ENCODE data around the gene LHX5. TPM values are rescaled to one million over a fixed set of nuclear protein-coding genes. Genes with fewer than 3 reads are reported as not detected.

LHX5 gene
- polyA plus RNA-seq, 3 donors, result not detected

DNA sequence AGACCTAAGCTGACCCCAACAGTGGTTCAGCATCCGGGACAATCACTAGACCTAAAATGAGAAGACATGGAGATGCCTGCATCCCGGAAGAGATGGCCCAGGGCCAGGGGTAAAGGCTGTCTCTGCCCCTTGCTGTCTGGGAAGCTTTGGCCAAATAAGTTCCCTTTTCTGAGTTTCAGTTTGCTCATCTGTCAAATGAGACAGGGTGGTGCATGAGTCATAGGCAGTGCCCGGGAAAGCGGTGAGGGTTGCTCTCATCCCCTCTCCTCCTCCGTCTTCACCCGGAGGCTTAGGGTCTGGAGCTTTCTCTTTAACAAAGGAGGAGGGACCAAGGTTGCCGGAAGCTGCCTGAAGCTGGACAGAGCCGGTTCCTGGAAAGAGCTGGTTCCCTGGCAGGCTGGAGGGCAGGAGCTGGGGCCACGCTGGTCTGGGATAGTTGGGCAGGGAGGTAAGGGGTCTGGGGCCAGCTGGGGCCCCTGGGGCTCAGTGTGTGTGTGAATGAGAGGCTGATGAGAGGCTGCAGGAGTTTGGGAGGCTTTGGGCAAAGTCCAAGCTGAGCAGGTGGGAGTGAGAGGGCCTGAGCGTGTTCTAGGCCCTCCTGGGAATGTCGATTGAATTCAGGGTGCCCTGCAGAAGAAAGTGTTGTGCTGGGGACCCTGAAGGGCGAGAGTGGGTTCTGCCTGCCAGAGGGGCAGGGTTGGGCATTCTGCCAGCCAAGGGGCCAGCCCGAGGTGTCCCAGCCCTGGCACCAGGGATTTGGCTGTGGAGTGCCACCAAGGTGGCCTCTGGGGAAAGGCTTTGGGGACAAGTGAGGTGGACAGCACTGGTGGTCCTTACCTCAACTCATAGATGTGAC, 49.4 kb downstream of the LHX5 start, which contains the start of gene SDSL:
TSS of gene SDSL (plus strand) at position 351 of the 856 bp plus-strand sequence. CDS start 5,603 bp downstream, outside the sequence.
- Mint-ChIP-seq H3K27ac (peak within 1 kb of the TSS; percentile 95 to 99 (median 98)), H3K4me1 (peaks cover 52% of the 10 kb centered on the region), H3K36me3 (peaks cover 0 to 3% of the 10 kb centered on the region in 2 donors), H3K9me3 (no peaks in the 10 kb centered on the region), H3K27me3 (ENCODE audit: low read depth in 3 of 3) (no peaks in the 10 kb centered on the region), H3K4me3 (peak within 1 kb of the TSS; percentile 92 to 98)
- WGBS (ENCODE audit: insufficient coverage), result 12% methylated on average over 7 of the region's 13 CpGs
- Histone ChIP-seq H3K4me3 (replicated peaks in 1 of 3; ENCODE audit: low read depth in 2 of 3, low read length in 3 of 3) (peak within 1 kb of the TSS; percentile 16 to 72 (median 41)), H3K9ac (ENCODE audit: insufficient read depth, low read length, poor library complexity, severe bottlenecking) (peak within 1 kb of the TSS; percentile 67), H3K9me3 (replicated peaks in 1 of 2; ENCODE audit: control insufficient read depth in 1 of 2, insufficient read depth in 1 of 2, low read length in 2 of 2) (no peaks in the 10 kb centered on the region), H3K36me3 (replicated peaks in 1 of 2; ENCODE audit: control insufficient read depth in 1 of 2, insufficient read depth in 2 of 2, low read length in 2 of 2) (no peaks in the 10 kb centered on the region), H3K27ac (ENCODE audit: low read depth in 1 of 2, low read length in 2 of 2) (peak within 1 kb of the TSS; percentile 83 to 88), H3K4me1 (ENCODE audit: control insufficient read depth in 1 of 2, insufficient read depth in 2 of 2, low read length in 2 of 2) (peaks cover 30 to 45% of the 10 kb centered on the region in 2 donors), H4K20me1 (ENCODE audit: insufficient read depth, low read length) (no peaks in the 10 kb centered on the region), H2AFZ (ENCODE audit: insufficient read depth, low read depth, low read length, poor library complexity, severe bottlenecking) (peak within 1 kb of the TSS; percentile 54), H3K79me2 (ENCODE audit: insufficient read depth, low read length) (no peaks in the 10 kb centered on the region), H3K27me3 (ENCODE audit: control insufficient read depth in 2 of 2, insufficient read depth in 2 of 2, low read length in 2 of 2) (no peaks in the 10 kb centered on the region), H3K4me2 (replicated peaks; ENCODE audit: extremely low read depth, low read length, poor library complexity, severe bottlenecking) (peak within 1 kb of the TSS; percentile 76)
- intact Hi-C loops (cut with micrococcal nuclease), result loop anchor here (10.0 kb wide), 1 partner anchor 217 kb away; no protein-coding TSS in a partner anchor
- TF ChIP-seq, protein P1, sequence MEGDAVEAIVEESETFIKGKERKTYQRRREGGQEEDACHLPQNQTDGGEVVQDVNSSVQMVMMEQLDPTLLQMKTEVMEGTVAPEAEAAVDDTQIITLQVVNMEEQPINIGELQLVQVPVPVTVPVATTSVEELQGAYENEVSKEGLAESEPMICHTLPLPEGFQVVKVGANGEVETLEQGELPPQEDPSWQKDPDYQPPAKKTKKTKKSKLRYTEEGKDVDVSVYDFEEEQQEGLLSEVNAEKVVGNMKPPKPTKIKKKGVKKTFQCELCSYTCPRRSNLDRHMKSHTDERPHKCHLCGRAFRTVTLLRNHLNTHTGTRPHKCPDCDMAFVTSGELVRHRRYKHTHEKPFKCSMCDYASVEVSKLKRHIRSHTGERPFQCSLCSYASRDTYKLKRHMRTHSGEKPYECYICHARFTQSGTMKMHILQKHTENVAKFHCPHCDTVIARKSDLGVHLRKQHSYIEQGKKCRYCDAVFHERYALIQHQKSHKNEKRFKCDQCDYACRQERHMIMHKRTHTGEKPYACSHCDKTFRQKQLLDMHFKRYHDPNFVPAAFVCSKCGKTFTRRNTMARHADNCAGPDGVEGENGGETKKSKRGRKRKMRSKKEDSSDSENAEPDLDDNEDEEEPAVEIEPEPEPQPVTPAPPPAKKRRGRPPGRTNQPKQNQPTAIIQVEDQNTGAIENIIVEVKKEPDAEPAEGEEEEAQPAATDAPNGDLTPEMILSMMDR (IDR thresholded peaks at IDR 0.05), result no peak
- DNase-seq, result peak; percentile 97 to 99 (median 98)

DNA sequence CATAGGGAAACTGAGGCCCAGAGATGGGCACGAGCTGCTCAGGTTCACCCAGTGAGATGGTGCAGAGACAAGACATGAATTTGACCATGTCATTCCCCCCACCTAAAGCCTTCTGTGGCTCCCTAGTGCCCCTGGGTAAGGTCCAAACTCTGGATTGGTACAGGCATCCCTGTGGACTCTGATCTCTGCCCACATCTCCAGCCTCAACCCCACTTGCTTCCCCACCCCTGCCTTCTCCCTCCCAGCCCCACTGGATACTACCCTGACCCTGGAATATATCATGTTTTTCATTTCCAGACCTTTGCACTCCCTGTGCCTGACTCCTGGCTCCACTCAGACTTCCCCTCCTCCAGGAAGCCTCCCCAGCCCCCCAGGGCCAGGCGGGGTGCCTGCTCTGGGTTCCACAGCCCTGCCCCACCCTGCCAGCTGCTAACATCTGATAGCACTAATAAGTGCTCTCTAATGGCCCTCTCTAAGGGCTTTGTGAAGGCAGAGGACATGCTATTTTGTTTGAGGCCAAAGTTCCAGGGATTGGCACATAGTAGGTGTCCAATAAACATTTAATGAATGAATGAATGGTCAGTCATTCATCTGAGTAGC, 50.6 kb downstream of the LHX5 start:
- no peaks in the 10 kb centered on the region for H3K79me2 ChIP-seq (ENCODE audit: insufficient read depth, low read length)
- peaks cover 37 to 55% of the 10 kb centered on the region in 2 donors for H3K4me1 ChIP-seq (ENCODE audit: control insufficient read depth in 1 of 2, insufficient read depth in 2 of 2, low read length in 2 of 2)
- no peak overlapping the region for H3K4me2 ChIP-seq (replicated peaks; ENCODE audit: extremely low read depth, low read length, poor library complexity, severe bottlenecking)
- no peak overlapping the region for H3K4me3 ChIP-seq (replicated peaks in 1 of 3; ENCODE audit: low read depth in 2 of 3, low read length in 3 of 3)
- TF ChIP-seq, protein P1 (IDR thresholded peaks at IDR 0.05), result no peak
- peak overlapping the region; percentile 67 for H3K9ac ChIP-seq (ENCODE audit: insufficient read depth, low read length, poor library complexity, severe bottlenecking)
- Mint-ChIP-seq H3K4me1 (peaks cover 58% of the 10 kb centered on the region), H3K27ac (peak overlapping the region; percentile 18 to 99 (median 97)), H3K36me3 (peaks cover 0 to 3% of the 10 kb centered on the region in 2 donors), H3K27me3 (ENCODE audit: low read depth in 3 of 3) (no peaks in the 10 kb centered on the region), H3K4me3 (no peak overlapping the region), H3K9me3 (peaks cover 0 to 4% (median 0%) of the 10 kb centered on the region in 7 donors)
- no peaks in the 10 kb centered on the region for H3K9me3 ChIP-seq (replicated peaks in 1 of 2; ENCODE audit: control insufficient read depth in 1 of 2, insufficient read depth in 1 of 2, low read length in 2 of 2)
- H4K20me1 ChIP-seq (ENCODE audit: insufficient read depth, low read length), result no peaks in the 10 kb centered on the region
- H3K27ac ChIP-seq (ENCODE audit: low read depth in 1 of 2, low read length in 2 of 2), result peak overlapping the region; percentile 83 to 88
- intact Hi-C loops (cut with micrococcal nuclease), result loop anchor here (2.0 to 10.0 kb wide), 2 partner anchors 86 to 216 kb away; partner anchors contain the start of gene SLC8B1 (in 1 of the 2)
- 77% methylated on average over 2 of the region's 2 CpGs for WGBS (ENCODE audit: insufficient coverage)
- no peaks in the 10 kb centered on the region for H3K36me3 ChIP-seq (replicated peaks in 1 of 2; ENCODE audit: control insufficient read depth in 1 of 2, insufficient read depth in 2 of 2, low read length in 2 of 2)
- H2AFZ ChIP-seq (ENCODE audit: insufficient read depth, low read depth, low read length, poor library complexity, severe bottlenecking), result no peak overlapping the region
- DNase-seq, result no peak
- no peaks in the 10 kb centered on the region for H3K27me3 ChIP-seq (ENCODE audit: control insufficient read depth in 2 of 2, insufficient read depth in 2 of 2, low read length in 2 of 2)
